Inferior parietal cortex (tissue), 1 donor: Measurements from ENCODE around the gene RPS18.
"Not testable (repeated sequence)": the region's sequence is repeated elsewhere in the genome, so short reads cannot be mapped to it uniquely, and the experiment has no call there.

Experiments used
- DNase-seq: peaks from one replicate; pipeline ENCODE4 v3.0.0-alpha.2; 2016; ENCODE audit errors: extremely low spot score

RPS18 gene

GRCh38 chr6:33272275-33273128 is 627 bp downstream of the RPS18 start:
- DNase-seq = no peak

- DNase-seq = no peak
Observed at GRCh38 chr6:33273129-33273923, 1.5 kb downstream of the RPS18 start.

- no peak for DNase-seq
Observed at GRCh38 chr6:33273924-33274902, 2.3 kb downstream of the RPS18 start.

GRCh38 chr6:33275795-33276580 is 4.1 kb downstream of the RPS18 start:
- DNase-seq = not testable (repeated sequence)

GRCh38 chr6:33276581-33276863 is 4.6 kb downstream of the RPS18 start:
- DNase-seq = no peak

GRCh38 chr6:33276864-33277662 is 5.2 kb downstream of the RPS18 start, which contains the start of gene B3GALT4:
Gene B3GALT4 (plus strand): TSS chr6:33277123. CDS start chr6:33277420, 297 bp downstream.
- DNase-seq = peak; percentile 62

- no peak for DNase-seq
Observed at GRCh38 chr6:33277663-33278391, 6.0 kb downstream of the RPS18 start.

GRCh38 chr6:33278392-33278741 is 6.5 kb downstream of the RPS18 start:
- DNase-seq = no peak

GRCh38 chr6:33278810-33279209 is 6.9 kb downstream of the RPS18 start:
- DNase-seq = no peak

- DNase-seq = no peak
Observed at GRCh38 chr6:33279257-33279695, 7.4 kb downstream of the RPS18 start.

- DNase-seq = peak; percentile 22
Observed at GRCh38 chr6:33279971-33280511, 8.2 kb downstream of the RPS18 start.

GRCh38 chr6:33280539-33280938 is 8.7 kb downstream of the RPS18 start:
- no peak for DNase-seq

GRCh38 chr6:33285214-33285613 is 13.3 kb downstream of the RPS18 start:
- DNase-seq = not testable (repeated sequence)

GRCh38 chr6:33286946-33287914 is 15.4 kb downstream of the RPS18 start:
- DNase-seq = no peak

GRCh38 chr6:33288141-33288920 is 16.5 kb downstream of the RPS18 start:
- DNase-seq = no peak

- peak; percentile 100 for DNase-seq
Observed at GRCh38 chr6:33288921-33289783, 17.3 kb downstream of the RPS18 start, which contains the start of the genes PFDN6 and WDR46. Gene PFDN6 (plus strand): TSS chr6:33289601. CDS start chr6:33289857, 256 bp downstream. Gene WDR46 (minus strand): TSS chr6:33289239. CDS start chr6:33289170, 69 bp downstream.
